Nephron (organoid): ENCODE measurements around the gene NFATC2IP.
A peak's percentile ranks its signal among the peaks of the same experiment; 100 is the strongest.

Experiments used
- H3K27ac Mint-ChIP-seq, 3 experiments: 2 replicates each; pipeline ENCODE4 v1.8.0; 2020; ENCODE audit warnings: mixed read lengths in 3 of 3, mild to moderate bottlenecking in 2 of 3, moderate library complexity in 1 of 3
- H3K27me3 Mint-ChIP-seq: 2 replicates; pipeline ENCODE4 v1.8.0; 2021; ENCODE audit warnings: low read depth, mild to moderate bottlenecking, moderate library complexity, mixed read lengths
- H3K36me3 Mint-ChIP-seq: 2 replicates; pipeline ENCODE4 v1.8.0; 2020; ENCODE audit warnings: low read depth, mixed read lengths
- H3K4me1 Mint-ChIP-seq: 2 replicates; pipeline ENCODE4 v1.8.0; 2020; ENCODE audit warnings: mixed read lengths
- H3K4me3 Mint-ChIP-seq, 3 experiments: 2 replicates each; pipeline ENCODE4 v1.8.0; 2020; ENCODE audit warnings: mild to moderate bottlenecking in 3 of 3, mixed read lengths in 3 of 3, moderate library complexity in 2 of 3
- H3K9me3 Mint-ChIP-seq: 2 replicates; pipeline ENCODE4 v1.8.0; 2020; ENCODE audit warnings: mixed read lengths
- CTCF ChIP-seq, 3 experiments: fragments of 200-600 bp; sonication (generic); IDR thresholded peaks; one replicate each; pipeline ENCODE4 v1.5.0; 2021; ENCODE audit warnings: antibody characterized with exemption in 3 of 3; ENCODE audit not compliant: unreplicated experiment in 3 of 3

NFATC2IP gene

GRCh38 chr16:28904828-28905227 is 45.9 kb upstream of the NFATC2IP start:
- Mint-ChIP-seq H3K4me3 (no peak overlapping the region), H3K4me1 (no peaks in the 10 kb centered on the region), H3K27ac (no peak overlapping the region), H3K9me3 (no peaks in the 10 kb centered on the region), H3K36me3 (no peaks in the 10 kb centered on the region), H3K27me3 (no peaks in the 10 kb centered on the region)
- no peak for TF ChIP-seq CTCF (IDR thresholded peaks at IDR 0.05; ENCODE audit: unreplicated experiment in 3 of 3)

GRCh38 chr16:28905229-28905754 is 45.4 kb upstream of the NFATC2IP start:
- TF ChIP-seq CTCF (IDR thresholded peaks at IDR 0.05; ENCODE audit: unreplicated experiment in 3 of 3), result no peak
- no peak overlapping the region for H3K4me3 Mint-ChIP-seq
- no peaks in the 10 kb centered on the region for H3K4me1 Mint-ChIP-seq
- peaks cover 3% of the 10 kb centered on the region for H3K36me3 Mint-ChIP-seq
- no peaks in the 10 kb centered on the region for H3K27me3 Mint-ChIP-seq
- no peaks in the 10 kb centered on the region for H3K9me3 Mint-ChIP-seq
- no peak overlapping the region for H3K27ac Mint-ChIP-seq

- TF ChIP-seq CTCF (IDR thresholded peaks at IDR 0.05; ENCODE audit: unreplicated experiment in 3 of 3), result no peak
- Mint-ChIP-seq H3K36me3 (peaks cover 3% of the 10 kb centered on the region), H3K27me3 (no peaks in the 10 kb centered on the region), H3K4me1 (no peaks in the 10 kb centered on the region), H3K27ac (no peak overlapping the region), H3K9me3 (no peaks in the 10 kb centered on the region), H3K4me3 (no peak overlapping the region)
These were observed 44.9 kb upstream of the NFATC2IP start for GRCh38 chr16:28905800-28906372.

GRCh38 chr16:28910086-28911031 is 40.4 kb upstream of the NFATC2IP start:
- no peak for TF ChIP-seq CTCF (IDR thresholded peaks at IDR 0.05; ENCODE audit: unreplicated experiment in 3 of 3)
- Mint-ChIP-seq H3K4me1 (no peaks in the 10 kb centered on the region), H3K9me3 (no peaks in the 10 kb centered on the region), H3K4me3 (no peak overlapping the region), H3K27me3 (no peaks in the 10 kb centered on the region), H3K27ac (peak overlapping the region in 1 of 3 experiments; percentile 62), H3K36me3 (peaks cover 24% of the 10 kb centered on the region)

- H3K27ac Mint-ChIP-seq, result no peak overlapping the region
- H3K9me3 Mint-ChIP-seq, result peaks cover 3% of the 10 kb centered on the region
- no peak for TF ChIP-seq CTCF (IDR thresholded peaks at IDR 0.05; ENCODE audit: unreplicated experiment in 3 of 3)
- H3K4me3 Mint-ChIP-seq, result no peak overlapping the region
- H3K4me1 Mint-ChIP-seq, result no peaks in the 10 kb centered on the region
- peaks cover 30% of the 10 kb centered on the region for H3K36me3 Mint-ChIP-seq
- H3K27me3 Mint-ChIP-seq, result no peaks in the 10 kb centered on the region
These were observed 38.2 kb upstream of the NFATC2IP start for GRCh38 chr16:28912558-28912957.
